Vagina (tissue), 2 donors: ENCODE data around the gene NPRL2. TPM values are rescaled to one million over a fixed set of nuclear protein-coding genes. Genes with fewer than 3 reads are reported as not detected.

ENCODE experiments used
- DNase-seq, 2 donors: peaks; one replicate each; pipeline ENCODE4 v3.0.0-alpha.2; 2017; ENCODE audit errors: extremely low spot score in 2 of 2
- H3K27ac ChIP-seq: fragments of 200-600 bp; sonication (generic); one replicate; pipeline ENCODE4 v1.5.1; 2019
- H3K27me3 ChIP-seq: fragments of 200-600 bp; sonication (generic); one replicate; pipeline ENCODE4 v1.5.1; 2019
- H3K36me3 ChIP-seq, 2 donors: fragments of 200-600 bp; sonication (generic); one replicate each; pipeline ENCODE4 v1.5.1; 2017 to 2019
- H3K4me1 ChIP-seq: fragments of 200-600 bp; sonication (generic); one replicate; pipeline ENCODE4 v1.5.1; 2019
- H3K4me3 ChIP-seq, 2 donors: fragments of 200-600 bp; sonication (generic); 1 replicate in 1 of 2; 2 replicates in 1 of 2; pipeline ENCODE4 v1.5.1; 2016 to 2019
- H3K9me3 ChIP-seq: fragments of 200-600 bp; sonication (generic); one replicate; pipeline ENCODE4 v1.5.1; 2019
- CTCF ChIP-seq, 3 experiments: fragments of 450-650 bp in 2 of 3; fragments of 200-600 bp in 1 of 3; sonication (generic) in 1 of 3; IDR thresholded peaks; one replicate each; pipeline ENCODE4 v1.5.1; 2017 to 2019; ENCODE audit warnings: antibody characterized with exemption in 3 of 3, mild to moderate bottlenecking in 2 of 3, moderate library complexity in 2 of 3
- POLR2A ChIP-seq, 2 donors: fragments of 450-650 bp; IDR thresholded peaks; one replicate each; pipeline ENCODE4 v1.6.1; 2017; ENCODE audit warnings: antibody characterized with exemption in 2 of 2, mild to moderate bottlenecking in 2 of 2, moderate library complexity in 2 of 2
- POLR2AphosphoS5 ChIP-seq, 2 donors: sonication (generic); formaldehyde crosslinking; IDR thresholded peaks; one replicate each; pipeline ENCODE4 v1.9.0; 2017; ENCODE audit warnings: antibody characterized with exemption in 2 of 2, mild to moderate bottlenecking in 2 of 2, low read depth in 1 of 2; ENCODE audit not compliant: insufficient read depth in 1 of 2
- intact Hi-C: fragments of 100-400 bp; cut with DNase I; formaldehyde crosslinking; loops from one replicate; pipeline ENCODE4 v1.15.1; 2023
- total RNA-seq: library from RNA; depleted of rRNA; stranded (reverse); fragments of >200 nt; gene quantifications from one replicate; pipeline ENCODE4 v1.2.3, GENCODE V29; 2016

The NPRL2 gene
- total RNA-seq, 1 donor from 2014 or later = 17.2 TPM

- H3K36me3 ChIP-seq = no peaks in the 10 kb centered on the region
- DNase-seq = no peak
- peaks cover 20% of the 10 kb centered on the region for H3K4me1 ChIP-seq
- no peaks in the 10 kb centered on the region for H3K9me3 ChIP-seq
- H3K4me3 ChIP-seq = no peak overlapping the region
- no peak overlapping the region for H3K27ac ChIP-seq
- intact Hi-C loops = no loop called here
- H3K27me3 ChIP-seq = no peaks in the 10 kb centered on the region
- TF ChIP-seq POLR2A (IDR thresholded peaks at IDR 0.05) (no peak), CTCF (IDR thresholded peaks at IDR 0.05) (no peak), POLR2AphosphoS5 (IDR thresholded peaks at IDR 0.05; ENCODE audit: insufficient read depth in 1 of 2, low read depth in 1 of 2) (no peak)
Observed at GRCh38 chr3:50369012-50369670, 18.6 kb upstream of the NPRL2 start.

DNA sequence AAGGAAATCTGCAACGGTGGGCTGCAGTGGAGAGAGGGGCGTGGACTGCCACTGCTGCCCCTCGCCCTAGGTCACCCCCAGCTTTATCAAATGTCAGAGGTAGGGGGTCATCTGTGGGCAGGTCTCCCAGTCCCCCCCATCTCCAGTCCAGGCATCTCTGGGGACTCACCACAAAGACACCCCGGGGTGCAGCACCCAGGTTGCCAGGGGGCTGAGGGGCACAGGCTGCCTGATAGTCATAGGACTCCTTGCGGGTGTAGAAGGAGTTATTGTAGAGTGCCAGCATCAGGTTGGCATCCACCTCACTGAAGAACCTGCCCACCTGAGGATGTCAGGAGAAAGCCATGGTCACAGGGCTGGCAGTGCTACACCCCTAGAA is 15.3 kb upstream of the NPRL2 start:
- Histone ChIP-seq H3K9me3 (no peaks in the 10 kb centered on the region), H3K4me1 (peaks cover 22% of the 10 kb centered on the region), H3K4me3 (peak overlapping the region; percentile 57 to 71), H3K36me3 (no peaks in the 10 kb centered on the region), H3K27me3 (no peaks in the 10 kb centered on the region), H3K27ac (no peak overlapping the region)
- TF ChIP-seq POLR2A (IDR thresholded peaks at IDR 0.05) (no peak), CTCF (IDR thresholded peaks at IDR 0.05) (no peak), POLR2AphosphoS5 (IDR thresholded peaks at IDR 0.05; ENCODE audit: insufficient read depth in 1 of 2, low read depth in 1 of 2) (no peak)
- intact Hi-C loops = no loop called here
- no peak for DNase-seq

DNA sequence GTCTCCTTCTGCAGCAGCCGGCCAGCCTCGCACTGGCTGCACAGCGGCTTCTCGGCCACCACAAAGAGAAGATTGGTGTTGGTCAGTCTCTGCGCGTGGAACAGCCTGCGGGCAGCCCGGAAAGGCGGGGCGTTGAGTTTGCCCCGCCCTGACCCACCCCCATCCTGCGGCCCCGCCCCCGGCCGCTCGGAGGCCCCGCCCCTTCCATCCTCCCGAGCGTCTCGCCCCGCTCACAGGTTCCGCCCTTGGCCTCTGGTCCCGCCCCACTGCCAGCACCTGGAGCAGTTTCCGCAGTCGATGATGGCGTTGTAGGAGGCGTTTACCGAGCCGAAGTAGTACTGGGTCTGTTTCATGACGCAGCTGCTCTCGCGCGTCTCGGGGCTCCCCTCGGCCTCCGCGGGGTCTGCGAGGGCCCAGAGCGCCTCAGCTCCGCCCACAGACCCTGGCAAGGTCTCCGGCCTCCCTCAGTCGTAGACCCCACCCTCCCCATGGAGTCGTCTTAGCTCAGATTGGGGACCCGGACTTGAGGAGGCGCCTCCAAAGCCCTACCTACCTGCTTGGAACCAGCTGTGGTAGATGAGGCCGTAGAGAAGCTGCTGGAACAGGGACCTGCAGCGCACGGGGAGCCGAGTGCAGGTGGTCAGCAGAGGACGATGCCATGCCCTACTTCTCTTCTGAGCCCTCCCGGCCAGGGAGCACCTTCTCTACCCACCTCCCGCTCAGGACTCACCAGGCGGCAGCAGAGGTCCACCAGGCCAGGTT is 14.7 kb upstream of the NPRL2 start:
- intact Hi-C loops = no loop called here
- TF ChIP-seq CTCF (IDR thresholded peaks at IDR 0.05) = no peak
- peak; percentile 14 to 59 for TF ChIP-seq POLR2AphosphoS5 (IDR thresholded peaks at IDR 0.05; ENCODE audit: insufficient read depth in 1 of 2, low read depth in 1 of 2)
- peak in 1 of 2 donors; percentile 22 for TF ChIP-seq POLR2A (IDR thresholded peaks at IDR 0.05)
- Histone ChIP-seq H3K9me3 (no peaks in the 10 kb centered on the region), H3K36me3 (no peaks in the 10 kb centered on the region), H3K27ac (peak overlapping the region; percentile 53), H3K4me1 (peaks cover 22% of the 10 kb centered on the region), H3K4me3 (peak overlapping the region; percentile 57 to 71), H3K27me3 (no peaks in the 10 kb centered on the region)
- DNase-seq = no peak

DNA sequence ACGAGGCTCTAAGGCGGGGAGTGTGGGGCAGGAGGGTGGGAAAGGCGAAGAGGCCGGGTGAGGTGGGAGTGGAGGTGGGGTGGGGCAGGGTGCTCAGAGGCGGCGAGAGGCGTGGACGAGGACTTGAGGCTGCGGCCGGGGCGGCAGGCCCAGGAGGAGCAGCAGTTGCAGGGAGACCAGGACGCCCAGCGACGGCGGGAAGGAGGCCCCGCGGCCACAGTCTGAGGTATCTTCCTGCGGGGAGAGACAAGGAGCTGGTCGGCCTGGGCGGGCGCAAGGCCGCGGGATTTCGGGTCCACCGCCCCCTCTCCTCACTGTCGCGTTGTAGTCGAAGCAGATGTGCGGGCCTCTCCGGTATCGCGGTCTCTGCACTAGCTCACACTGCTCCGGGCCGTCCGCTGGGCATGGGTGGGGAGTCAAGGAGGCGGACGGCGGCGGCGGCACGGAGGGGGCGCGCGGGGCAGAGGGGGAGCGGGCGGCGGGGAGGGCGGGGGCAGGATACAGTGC is 14.1 kb upstream of the NPRL2 start:
- no peak for DNase-seq
- H3K36me3 ChIP-seq = no peaks in the 10 kb centered on the region
- intact Hi-C loops = no loop called here
- peak overlapping the region; percentile 57 to 71 for H3K4me3 ChIP-seq
- no peak for TF ChIP-seq POLR2A (IDR thresholded peaks at IDR 0.05)
- no peak for TF ChIP-seq POLR2AphosphoS5 (IDR thresholded peaks at IDR 0.05; ENCODE audit: insufficient read depth in 1 of 2, low read depth in 1 of 2)
- TF ChIP-seq CTCF (IDR thresholded peaks at IDR 0.05) = no peak
- peaks cover 28% of the 10 kb centered on the region for H3K4me1 ChIP-seq
- H3K27me3 ChIP-seq = no peaks in the 10 kb centered on the region
- H3K9me3 ChIP-seq = no peaks in the 10 kb centered on the region
- H3K27ac ChIP-seq = peak overlapping the region; percentile 36

DNA sequence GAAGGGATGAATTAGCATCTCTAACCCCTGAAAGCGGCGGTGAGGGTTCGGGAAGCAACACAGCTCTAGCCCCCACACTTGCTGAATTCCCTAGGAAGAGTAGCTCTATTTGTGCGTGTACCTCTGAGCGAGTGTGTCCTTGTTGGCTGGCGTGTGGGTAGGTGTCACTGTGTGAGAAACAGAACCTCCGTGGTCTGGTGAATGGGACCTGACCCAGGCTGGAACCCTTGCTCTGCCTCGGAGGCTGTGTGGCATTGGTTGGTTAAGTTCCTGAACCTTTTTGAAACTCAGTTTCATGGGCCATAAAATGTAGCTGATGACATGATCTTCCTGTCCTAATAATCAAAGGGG is 9.2 kb upstream of the NPRL2 start:
- peak overlapping the region; percentile 32 to 72 for H3K4me3 ChIP-seq

More for the DNA sequence above, 9.2 kb upstream of the NPRL2 start:
- TF ChIP-seq CTCF (IDR thresholded peaks at IDR 0.05) = no peak
- TF ChIP-seq POLR2A (IDR thresholded peaks at IDR 0.05) = no peak
- no peak for TF ChIP-seq POLR2AphosphoS5 (IDR thresholded peaks at IDR 0.05; ENCODE audit: insufficient read depth in 1 of 2, low read depth in 1 of 2)
- intact Hi-C loops = loop anchor here (5.0 kb wide), 1 partner anchor 188 kb away; no protein-coding TSS in a partner anchor
- Histone ChIP-seq H3K9me3 (no peaks in the 10 kb centered on the region), H3K27ac (peak overlapping the region; percentile 40), H3K36me3 (peaks cover 0 to 8% of the 10 kb centered on the region in 2 donors), H3K27me3 (no peaks in the 10 kb centered on the region), H3K4me1 (peaks cover 54% of the 10 kb centered on the region)
- no peak for DNase-seq
